HepG2 (cell line): Measurements from ENCODE around the gene PIM3. TPM values are rescaled to one million over a fixed set of nuclear protein-coding genes. Genes with fewer than 3 reads are reported as not detected.

Experiments used
- AGO1 ChIP-seq: fragments of 200-400 bp; formaldehyde crosslinking; IDR thresholded peaks from 2 replicates; pipeline ENCODE4 v1.6.1; 2017; ENCODE audit warnings: mild to moderate bottlenecking, low read depth, low read length, moderate library complexity; ENCODE audit not compliant: poor library complexity, severe bottlenecking
- DPF2 ChIP-seq: sonication (generic); formaldehyde crosslinking; IDR thresholded peaks from 2 replicates; pipeline ENCODE4 v1.4.0; 2020; ENCODE audit warnings: mild to moderate bottlenecking, low read depth, missing genetic modification reagents, borderline replicate concordance
- EZH2 ChIP-seq: conservative IDR thresholded peaks from 2 replicates; pipeline ENCODE4 v1.6.1; 2012; ENCODE audit warnings: mild to moderate bottlenecking, low read depth, low read length, moderate library complexity
- MIER3 ChIP-seq: IDR thresholded peaks from 2 replicates; pipeline ENCODE4 v1.6.1; 2016; ENCODE audit warnings: missing compliant biosample characterization, borderline replicate concordance
- MTA1 ChIP-seq: sonication (generic); formaldehyde crosslinking; IDR thresholded peaks from 2 replicates; pipeline ENCODE4 v1.4.0; 2020; ENCODE audit warnings: missing genetic modification reagents, mild to moderate bottlenecking, borderline replicate concordance
- PRMT3 ChIP-seq: sonication (generic); formaldehyde crosslinking; IDR thresholded peaks from 2 replicates; pipeline ENCODE4 v1.8.1; 2022; ENCODE audit warnings: low read depth, mild to moderate bottlenecking, moderate library complexity, missing genetic modification reagents, borderline replicate concordance
- ZBTB43 ChIP-seq: sonication (generic); formaldehyde crosslinking; conservative IDR thresholded peaks from 2 replicates; pipeline ENCODE4 v1.4.0; 2020; ENCODE audit warnings: missing genetic modification reagents
- ZNF230 ChIP-seq: sonication (generic); formaldehyde crosslinking; IDR thresholded peaks from 2 replicates; pipeline ENCODE4 v1.4.0; 2020; ENCODE audit warnings: mild to moderate bottlenecking, missing genetic modification reagents
- ZNF576 ChIP-seq: sonication (generic); formaldehyde crosslinking; IDR thresholded peaks from 2 replicates; pipeline ENCODE4 v1.4.0; 2020; ENCODE audit warnings: mild to moderate bottlenecking, missing genetic modification reagents
- ZNF703 ChIP-seq: sonication (generic); formaldehyde crosslinking; IDR thresholded peaks from 2 replicates; pipeline ENCODE4 v1.5.1; 2020; ENCODE audit warnings: missing genetic modification reagents, mild to moderate bottlenecking, moderate library complexity, borderline replicate concordance
- ZNF777 ChIP-seq: sonication (generic); formaldehyde crosslinking; IDR thresholded peaks from 2 replicates; pipeline ENCODE4 v1.4.0; 2020; ENCODE audit warnings: missing genetic modification reagents
- ZSCAN12 ChIP-seq: sonication (generic); formaldehyde crosslinking; IDR thresholded peaks from 2 replicates; pipeline ENCODE4 v1.9.0; 2021; ENCODE audit warnings: mild to moderate bottlenecking, missing genetic modification reagents
- polyA plus RNA-seq, 8 experiments: library from polyadenylated mRNA; depleted of rRNA in 3 of 8; stranded (reverse) in 7 of 8; unstranded in 1 of 8; fragments of >200 nt; fragmentation: Illumina TruSeq in 4 of 8; extraction: Trizol in 4 of 8; gene quantifications; 2 replicates each; pipeline versions ENCODE4 v1.2.1 to v1.2.3, GENCODE V29; 2011 to 2016; ENCODE audit warnings: low read depth in 4 of 8, missing spikeins in 1 of 8, mixed read lengths in 1 of 8; ENCODE audit not compliant: insufficient read depth in 1 of 8
- total RNA-seq, 5 experiments: library from RNA; depleted of rRNA; stranded (reverse); fragments of >200 nt; fragmentation: Illumina TruSeq; extraction: Trizol; gene quantifications; 2 replicates each; pipeline ENCODE4 v1.2.3, GENCODE V29; 2016; ENCODE audit warnings: low read depth in 1 of 5
- TF ChIP-seq, protein P1 (sequence below): sonication (generic); formaldehyde crosslinking; IDR thresholded peaks from 2 replicates; pipeline ENCODE4 v1.4.0; 2020; ENCODE audit warnings: missing genetic modification reagents
- TF ChIP-seq, protein P2 (sequence below): sonication (generic); formaldehyde crosslinking; IDR thresholded peaks from 2 replicates; pipeline ENCODE4 v1.8.1; 2023; ENCODE audit warnings: mild to moderate bottlenecking, moderate library complexity, missing genetic modification reagents
- TF ChIP-seq, protein P3 (sequence below): sonication (generic); formaldehyde crosslinking; IDR thresholded peaks from 2 replicates; pipeline ENCODE4 v1.5.0; 2020; ENCODE audit warnings: missing genetic modification reagents

PIM3 gene
- total and polyA plus RNA-seq, 2 of the 13 experiments (the other 11 are each of a cell fraction or from before 2014, with no cell fraction given) = 21.6 to 31.2 TPM

DNA sequence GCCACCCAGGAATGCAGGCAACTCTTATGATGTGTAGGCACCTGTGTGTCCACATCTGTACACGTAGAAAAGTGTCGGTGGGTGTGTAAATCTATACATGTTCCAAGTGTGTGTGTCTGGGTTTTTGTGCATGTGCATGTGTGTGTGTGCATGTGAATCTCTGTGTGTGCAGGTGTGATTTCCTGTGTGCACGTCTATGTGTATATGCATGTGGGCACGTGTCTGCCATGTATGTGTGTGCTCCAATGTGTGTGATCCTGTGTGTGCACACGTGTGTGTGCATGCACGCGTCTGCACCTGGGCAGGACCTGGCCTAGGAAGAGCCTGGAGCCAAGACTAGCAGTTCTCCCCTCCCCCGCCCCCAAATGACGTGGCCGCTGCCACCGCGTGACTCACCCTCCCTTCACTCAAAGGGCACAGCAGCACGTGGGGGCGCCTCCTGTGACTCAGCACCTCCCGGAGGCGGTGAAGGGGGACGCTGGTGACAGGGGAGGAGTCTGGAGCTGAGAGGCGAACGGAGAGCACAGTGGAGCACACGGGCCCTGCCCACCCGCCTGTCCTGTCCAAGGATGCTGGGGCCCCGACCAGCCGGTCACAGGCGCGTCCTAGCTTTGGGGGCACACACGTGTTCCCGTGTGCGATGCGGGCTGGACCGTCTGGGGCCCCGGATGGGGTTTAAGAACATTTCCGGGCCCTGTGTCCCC, 10.1 kb downstream of the PIM3 start (continued):
- TF ChIP-seq, protein P1, sequence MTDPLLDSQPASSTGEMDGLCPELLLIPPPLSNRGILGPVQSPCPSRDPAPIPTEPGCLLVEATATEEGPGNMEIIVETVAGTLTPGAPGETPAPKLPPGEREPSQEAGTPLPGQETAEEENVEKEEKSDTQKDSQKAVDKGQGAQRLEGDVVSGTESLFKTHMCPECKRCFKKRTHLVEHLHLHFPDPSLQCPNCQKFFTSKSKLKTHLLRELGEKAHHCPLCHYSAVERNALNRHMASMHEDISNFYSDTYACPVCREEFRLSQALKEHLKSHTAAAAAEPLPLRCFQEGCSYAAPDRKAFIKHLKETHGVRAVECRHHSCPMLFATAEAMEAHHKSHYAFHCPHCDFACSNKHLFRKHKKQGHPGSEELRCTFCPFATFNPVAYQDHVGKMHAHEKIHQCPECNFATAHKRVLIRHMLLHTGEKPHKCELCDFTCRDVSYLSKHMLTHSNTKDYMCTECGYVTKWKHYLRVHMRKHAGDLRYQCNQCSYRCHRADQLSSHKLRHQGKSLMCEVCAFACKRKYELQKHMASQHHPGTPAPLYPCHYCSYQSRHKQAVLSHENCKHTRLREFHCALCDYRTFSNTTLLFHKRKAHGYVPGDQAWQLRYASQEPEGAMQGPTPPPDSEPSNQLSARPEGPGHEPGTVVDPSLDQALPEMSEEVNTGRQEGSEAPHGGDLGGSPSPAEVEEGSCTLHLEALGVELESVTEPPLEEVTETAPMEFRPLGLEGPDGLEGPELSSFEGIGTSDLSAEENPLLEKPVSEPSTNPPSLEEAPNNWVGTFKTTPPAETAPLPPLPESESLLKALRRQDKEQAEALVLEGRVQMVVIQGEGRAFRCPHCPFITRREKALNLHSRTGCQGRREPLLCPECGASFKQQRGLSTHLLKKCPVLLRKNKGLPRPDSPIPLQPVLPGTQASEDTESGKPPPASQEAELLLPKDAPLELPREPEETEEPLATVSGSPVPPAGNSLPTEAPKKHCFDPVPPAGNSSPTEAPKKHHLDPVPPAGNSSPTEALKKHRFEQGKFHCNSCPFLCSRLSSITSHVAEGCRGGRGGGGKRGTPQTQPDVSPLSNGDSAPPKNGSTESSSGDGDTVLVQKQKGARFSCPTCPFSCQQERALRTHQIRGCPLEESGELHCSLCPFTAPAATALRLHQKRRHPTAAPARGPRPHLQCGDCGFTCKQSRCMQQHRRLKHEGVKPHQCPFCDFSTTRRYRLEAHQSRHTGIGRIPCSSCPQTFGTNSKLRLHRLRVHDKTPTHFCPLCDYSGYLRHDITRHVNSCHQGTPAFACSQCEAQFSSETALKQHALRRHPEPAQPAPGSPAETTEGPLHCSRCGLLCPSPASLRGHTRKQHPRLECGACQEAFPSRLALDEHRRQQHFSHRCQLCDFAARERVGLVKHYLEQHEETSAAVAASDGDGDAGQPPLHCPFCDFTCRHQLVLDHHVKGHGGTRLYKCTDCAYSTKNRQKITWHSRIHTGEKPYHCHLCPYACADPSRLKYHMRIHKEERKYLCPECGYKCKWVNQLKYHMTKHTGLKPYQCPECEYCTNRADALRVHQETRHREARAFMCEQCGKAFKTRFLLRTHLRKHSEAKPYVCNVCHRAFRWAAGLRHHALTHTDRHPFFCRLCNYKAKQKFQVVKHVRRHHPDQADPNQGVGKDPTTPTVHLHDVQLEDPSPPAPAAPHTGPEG = peak; percentile 44
- TF ChIP-seq, protein P2, sequence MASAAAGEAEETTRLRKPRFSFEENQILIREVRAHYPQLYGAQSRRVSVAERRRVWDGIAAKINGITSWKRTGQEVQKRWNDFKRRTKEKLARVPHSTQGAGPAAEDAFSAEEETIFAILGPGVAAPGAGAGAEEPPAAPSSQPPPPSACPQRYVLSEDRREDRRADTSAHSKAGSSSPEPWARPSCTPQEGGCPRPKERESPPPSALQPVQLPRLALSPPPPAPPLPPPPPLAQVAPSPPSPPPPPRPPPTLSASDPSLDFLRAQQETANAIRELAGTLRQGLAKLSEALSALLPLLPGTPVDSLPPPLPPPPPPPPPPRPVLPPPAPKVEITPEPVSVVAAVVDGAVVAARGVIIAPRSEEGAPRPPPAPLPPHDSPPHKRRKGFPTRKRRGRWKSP (CRISPR knock-in tag) = peak; percentile 74; the same call in 1 of the 2 replicates
- no peak for TF ChIP-seq EZH2
- peak; percentile 81 for TF ChIP-seq MTA1 (CRISPR knock-in tag)
- TF ChIP-seq MIER3 (CRISPR knock-in tag) = peak; percentile 94
- TF ChIP-seq, protein P3, sequence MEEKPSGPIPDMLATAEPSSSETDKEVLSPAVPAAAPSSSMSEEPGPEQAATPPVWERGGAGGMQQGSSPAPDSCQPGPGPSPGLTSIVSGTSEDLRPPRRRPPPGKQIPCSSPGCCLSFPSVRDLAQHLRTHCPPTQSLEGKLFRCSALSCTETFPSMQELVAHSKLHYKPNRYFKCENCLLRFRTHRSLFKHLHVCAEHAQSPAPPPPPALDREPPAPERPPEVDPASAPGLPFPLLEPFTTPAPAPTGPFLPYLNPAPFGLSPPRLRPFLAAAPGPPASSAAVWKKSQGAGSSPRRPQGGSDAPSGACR (CRISPR knock-in tag) = peak; percentile 91; the same call in 1 of the 2 replicates
- peak; percentile 88 for TF ChIP-seq ZBTB43 (CRISPR knock-in tag)
- TF ChIP-seq AGO1 = no peak
- no peak for TF ChIP-seq ZNF576 (CRISPR knock-in tag)
- peak; percentile 49; the same call in 1 of the 2 replicates for TF ChIP-seq PRMT3
- TF ChIP-seq ZNF777 (CRISPR knock-in tag) = no peak; the same call in 1 of the 2 replicates
- no peak for TF ChIP-seq ZNF230 (CRISPR knock-in tag)
- no peak for TF ChIP-seq ZNF703 (CRISPR knock-in tag)
- peak; percentile 78 for TF ChIP-seq DPF2
- 0 out of 2 replicates have a peak, but pooled peaks have one; percentile 76 for TF ChIP-seq ZSCAN12 (CRISPR knock-in tag)
